PC-9 (cell line): ENCODE measurements around the gene TNFRSF4. TPM values are rescaled to one million over a fixed set of nuclear protein-coding genes. Genes with fewer than 3 reads are reported as not detected.

Source experiments
- BruUV-seq: library from RNA; stranded (reverse); fragments of 400-500 nt; replicated peaks from 2 replicates; lab custom pipeline; 2021; lab: Mats Ljungman, UMichigan
- CTCF ChIA-PET: fragments of 300-600 bp; sonication (Branson Sonifier 250); formaldehyde crosslinking; loops from one replicate; lab custom pipeline; 2022; ENCODE audit warnings: antibody characterized with exemption; lab: Charles Lee
- POLR2A ChIA-PET: fragments of 300-600 bp; sonication (Branson Sonifier 250); formaldehyde crosslinking; loops from one replicate; lab custom pipeline; 2022; ENCODE audit warnings: antibody characterized with exemption; ENCODE audit not compliant: unreplicated experiment; lab: Charles Lee
- DNase-seq, 2 experiments: peaks; one replicate each; pipeline versions ENCODE4 v3.0.0 to v3.0.0-alpha.2; 2015 to 2022; ENCODE audit warnings: mixed read lengths in 1 of 2
- H2AFZ ChIP-seq: fragments of 200-600 bp; sonication (generic); 2 replicates; pipeline ENCODE4 v1.8.1; 2017; ENCODE audit warnings: antibody characterized with exemption
- H3F3A ChIP-seq: fragments of 200-600 bp; sonication (generic); 2 replicates; pipeline ENCODE4 v1.8.1; 2017; ENCODE audit warnings: antibody characterized with exemption, mild to moderate bottlenecking, low read depth; ENCODE audit not compliant: insufficient read depth
- H3K27ac ChIP-seq: fragments of 200-600 bp; sonication (generic); 2 replicates; pipeline ENCODE4 v1.6.1; 2016; ENCODE audit warnings: mixed run types
- H3K27me3 ChIP-seq: fragments of 200-600 bp; sonication (generic); 2 replicates; pipeline ENCODE4 v1.6.1; 2016; ENCODE audit warnings: low read depth, mixed run types; ENCODE audit not compliant: insufficient read depth
- H3K36me3 ChIP-seq: fragments of 200-600 bp; sonication (generic); 2 replicates; pipeline ENCODE4 v1.6.1; 2016; ENCODE audit warnings: low read depth, mixed run types
- H3K4me1 ChIP-seq: fragments of 200-600 bp; sonication (generic); replicated peaks from 2 replicates; pipeline ENCODE4 v1.6.1; 2016; ENCODE audit warnings: mixed run types; ENCODE audit not compliant: insufficient read depth
- H3K4me2 ChIP-seq: fragments of 200-600 bp; sonication (generic); 2 replicates; pipeline ENCODE4 v1.6.1; 2017; ENCODE audit warnings: mixed run types
- H3K4me3 ChIP-seq: fragments of 200-600 bp; sonication (generic); 2 replicates; pipeline ENCODE4 v1.6.1; 2016; ENCODE audit warnings: mixed run types
- H3K79me2 ChIP-seq: fragments of 200-600 bp; sonication (generic); 2 replicates; pipeline ENCODE4 v1.6.1; 2017; ENCODE audit warnings: low read depth, mixed run types
- H3K9me2 ChIP-seq: fragments of 200-600 bp; sonication (generic); 2 replicates; pipeline ENCODE4 v1.8.1; 2017; ENCODE audit warnings: mild to moderate bottlenecking; ENCODE audit not compliant: insufficient read depth
- H3K9me3 ChIP-seq: fragments of 200-600 bp; sonication (generic); 2 replicates; pipeline ENCODE4 v1.8.1; 2016; ENCODE audit warnings: low read depth; ENCODE audit not compliant: insufficient read depth
- H4K20me1 ChIP-seq: fragments of 200-600 bp; sonication (generic); 2 replicates; pipeline ENCODE4 v1.8.1; 2017; ENCODE audit not compliant: insufficient read depth
- EZH2 ChIP-seq: fragments of 200-600 bp; sonication (generic); IDR thresholded peaks from 2 replicates; pipeline ENCODE4 v1.8.0; 2017; ENCODE audit warnings: antibody characterized with exemption, low read depth
- intact Hi-C: fragments of 100-400 bp; cut with micrococcal nuclease; formaldehyde crosslinking; loops from one replicate; pipeline ENCODE4 v1.10.0; 2022; ENCODE audit not compliant: unreplicated experiment
- total RNA-seq: library from RNA; stranded (reverse); gene quantifications from 2 replicates; pipeline ENCODE4 v1.2.3, GENCODE V29; 2021
- TF ChIP-seq, protein P1 (sequence below): fragments of 200-600 bp; sonication (generic); conservative IDR thresholded peaks from 2 replicates; pipeline ENCODE4 v1.6.1; 2017; ENCODE audit warnings: mixed run types, antibody characterized with exemption, mild to moderate bottlenecking, moderate library complexity

Gene TNFRSF4
- total RNA-seq, 1 experiment from 2014 or later: 0.20 TPM

DNA sequence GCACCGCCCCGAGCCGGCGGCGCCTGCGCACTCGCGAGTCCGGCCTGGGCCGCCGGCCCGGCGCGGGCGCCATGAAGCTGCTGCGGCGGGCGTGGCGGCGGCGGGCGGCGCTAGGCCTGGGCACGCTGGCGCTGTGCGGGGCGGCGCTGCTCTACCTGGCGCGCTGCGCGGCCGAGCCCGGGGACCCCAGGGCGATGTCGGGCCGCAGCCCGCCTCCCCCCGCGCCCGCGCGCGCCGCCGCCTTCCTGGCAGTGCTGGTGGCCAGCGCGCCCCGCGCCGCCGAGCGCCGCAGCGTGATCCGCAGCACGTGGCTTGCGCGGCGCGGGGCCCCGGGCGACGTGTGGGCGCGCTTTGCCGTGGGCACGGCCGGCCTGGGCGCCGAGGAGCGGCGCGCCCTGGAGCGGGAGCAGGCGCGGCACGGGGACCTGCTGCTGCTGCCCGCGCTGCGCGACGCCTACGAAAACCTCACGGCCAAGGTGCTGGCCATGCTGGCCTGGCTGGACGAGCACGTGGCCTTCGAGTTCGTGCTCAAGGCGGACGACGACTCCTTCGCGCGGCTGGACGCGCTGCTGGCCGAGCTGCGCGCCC is 18.3 kb upstream of the TNFRSF4 start, which contains the start of gene B3GALT6:
Gene B3GALT6 (plus strand): TSS at position 30 of the 588 bp plus-strand sequence. CDS start 42 bp downstream, at position 72.
- TF ChIP-seq, protein P1, sequence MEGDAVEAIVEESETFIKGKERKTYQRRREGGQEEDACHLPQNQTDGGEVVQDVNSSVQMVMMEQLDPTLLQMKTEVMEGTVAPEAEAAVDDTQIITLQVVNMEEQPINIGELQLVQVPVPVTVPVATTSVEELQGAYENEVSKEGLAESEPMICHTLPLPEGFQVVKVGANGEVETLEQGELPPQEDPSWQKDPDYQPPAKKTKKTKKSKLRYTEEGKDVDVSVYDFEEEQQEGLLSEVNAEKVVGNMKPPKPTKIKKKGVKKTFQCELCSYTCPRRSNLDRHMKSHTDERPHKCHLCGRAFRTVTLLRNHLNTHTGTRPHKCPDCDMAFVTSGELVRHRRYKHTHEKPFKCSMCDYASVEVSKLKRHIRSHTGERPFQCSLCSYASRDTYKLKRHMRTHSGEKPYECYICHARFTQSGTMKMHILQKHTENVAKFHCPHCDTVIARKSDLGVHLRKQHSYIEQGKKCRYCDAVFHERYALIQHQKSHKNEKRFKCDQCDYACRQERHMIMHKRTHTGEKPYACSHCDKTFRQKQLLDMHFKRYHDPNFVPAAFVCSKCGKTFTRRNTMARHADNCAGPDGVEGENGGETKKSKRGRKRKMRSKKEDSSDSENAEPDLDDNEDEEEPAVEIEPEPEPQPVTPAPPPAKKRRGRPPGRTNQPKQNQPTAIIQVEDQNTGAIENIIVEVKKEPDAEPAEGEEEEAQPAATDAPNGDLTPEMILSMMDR: no peak
- TF ChIP-seq EZH2: no peak
- no TSS peak for BruUV-seq
- peak within 1 kb of the TSS; percentile 89 for H2AFZ ChIP-seq

DNA sequence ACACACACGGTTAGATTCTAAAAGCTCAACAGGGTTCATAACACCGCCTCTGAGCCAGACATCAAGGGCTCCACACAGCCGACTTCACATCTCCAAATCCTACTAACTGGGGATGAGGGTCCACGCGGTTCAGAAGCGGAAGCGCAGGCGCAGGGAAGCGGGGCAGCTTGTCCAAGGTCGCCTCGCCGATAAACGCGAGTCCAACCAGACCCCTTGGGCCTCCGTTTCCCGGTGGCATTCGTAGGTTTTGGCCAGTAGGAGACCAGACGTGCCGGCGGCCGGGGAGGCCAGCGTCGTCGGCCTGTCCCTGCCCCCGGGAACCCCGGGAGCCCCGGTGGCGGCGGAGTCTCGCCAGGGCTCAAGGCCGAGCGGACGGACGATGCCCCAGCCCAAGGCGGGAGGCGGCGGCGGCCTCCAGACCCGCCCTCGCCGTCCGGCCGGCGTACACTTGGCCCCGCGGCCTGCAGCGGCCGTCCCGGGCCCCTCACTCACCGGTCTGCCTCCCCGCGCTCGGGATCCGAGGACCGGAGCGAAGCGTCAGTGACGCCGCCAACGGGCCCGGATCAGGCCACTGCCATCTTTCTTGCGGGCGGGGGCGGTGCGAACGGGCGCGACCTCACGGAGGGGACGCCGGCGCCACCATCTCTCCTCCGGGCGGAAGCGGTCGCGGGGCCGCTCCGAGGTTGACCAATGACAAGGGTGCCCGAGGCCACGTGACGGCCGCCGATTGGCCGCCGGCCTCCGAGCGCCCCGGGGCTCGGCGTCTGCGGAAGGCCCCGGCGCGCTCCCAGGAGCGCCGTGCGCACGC is 17.7 kb upstream of the TNFRSF4 start, which contains the start of gene SDF4:
Gene SDF4 (minus strand): TSS at position 602 of the 808 bp plus-strand sequence. CDS start 3,229 bp downstream, outside the sequence.
- Histone ChIP-seq H4K20me1 (peaks cover 26% of the 10 kb centered on the region), H3K79me2 (peaks cover 82% of the 10 kb centered on the region), H3K36me3 (no peaks in the 10 kb centered on the region), H3K27ac (peak within 1 kb of the TSS; percentile 32), H3K4me3 (peak within 1 kb of the TSS; percentile 99), H3K4me1 (peaks cover 36% of the 10 kb centered on the region), H3K9me3 (no peaks in the 10 kb centered on the region), H2AFZ (peak within 1 kb of the TSS; percentile 89), H3F3A (peaks cover 28% of the 10 kb centered on the region; the same call in 1 of the 2 replicates), H3K4me2 (peak within 1 kb of the TSS; percentile 85), H3K9me2 (no peaks in the 10 kb centered on the region), H3K27me3 (no peaks in the 10 kb centered on the region)
- intact Hi-C loops: loop anchor here (1.0 to 10.0 kb wide), 3 partner anchors 69 to 247 kb away; partner anchors contain the start of gene PERM1
- POLR2A ChIA-PET: no interaction called here
- BruUV-seq: no TSS peak
- CTCF ChIA-PET: interaction anchor here (0.5 to 0.6 kb wide), 2 partner anchors 67 to 109 kb away, joined by 3 read pairs; no protein-coding TSS in a partner anchor
- TF ChIP-seq, protein P1: no peak
- no peak for TF ChIP-seq EZH2
- peak; percentile 86 to 94 for DNase-seq

More for the DNA sequence above, 18.3 kb upstream of the TNFRSF4 start, which contains the start of gene B3GALT6:
- Histone ChIP-seq H3K4me3 (peak within 1 kb of the TSS; percentile 99), H3F3A (peaks cover 35% of the 10 kb centered on the region; the same call in 1 of the 2 replicates), H3K27ac (peak within 1 kb of the TSS; percentile 32), H3K9me2 (no peaks in the 10 kb centered on the region), H3K9me3 (no peaks in the 10 kb centered on the region), H3K79me2 (peaks cover 77% of the 10 kb centered on the region), H3K27me3 (no peaks in the 10 kb centered on the region), H3K36me3 (no peaks in the 10 kb centered on the region), H4K20me1 (peaks cover 26% of the 10 kb centered on the region), H3K4me2 (peak within 1 kb of the TSS; percentile 85), H3K4me1 (peaks cover 43% of the 10 kb centered on the region)
- intact Hi-C loops: loop anchor here (10.0 kb wide), 1 partner anchor 248 kb away; the partner anchor contains the start of gene PERM1
- ChIA-PET POLR2A (no interaction called here), CTCF (no interaction called here)
- no peak for DNase-seq
